SW480 (cell line): ENCODE measurements around the gene WWC2.
A peak's percentile ranks its signal among the peaks of the same experiment; 100 is the strongest.

Source experiments
- DNase-seq: peaks from one replicate; pipeline ENCODE4 v3.0.0-alpha.2; 2016; ENCODE audit warnings: low spot score

Gene WWC2

GRCh38 chr4:183202523-183202922, 103.5 kb downstream of the WWC2 start:
- no peak for DNase-seq

- no peak for DNase-seq
Observed at GRCh38 chr4:183204793-183205192, 105.7 kb downstream of the WWC2 start.

- no peak for DNase-seq
Observed at GRCh38 chr4:183205193-183205592, 106.1 kb downstream of the WWC2 start.

GRCh38 chr4:183205709-183206108, 106.7 kb downstream of the WWC2 start:
- no peak for DNase-seq

DNA sequence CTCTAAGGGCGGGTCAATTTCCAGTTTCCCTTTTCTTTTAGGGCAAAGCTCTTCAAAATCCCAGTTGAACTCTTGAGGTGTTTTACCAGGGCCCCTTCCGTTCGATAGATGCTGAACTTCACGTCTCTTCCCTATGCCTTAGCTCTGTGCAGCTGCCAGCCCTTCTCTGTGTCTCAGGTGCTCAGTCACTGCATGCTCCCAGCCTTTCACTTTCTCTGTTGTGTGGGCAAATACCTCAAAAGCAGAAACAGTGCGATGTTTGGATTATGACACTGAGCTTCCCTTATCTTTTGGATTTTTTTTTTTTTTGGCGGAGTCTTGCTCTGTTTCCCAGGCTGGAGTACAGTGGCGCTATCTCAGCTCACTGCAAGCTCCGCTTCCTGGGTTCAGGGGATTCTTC, 112.5 kb downstream of the WWC2 start:
- DNase-seq = no peak

- DNase-seq = no peak
Observed at GRCh38 chr4:183213996-183214395, 114.9 kb downstream of the WWC2 start.

- no peak for DNase-seq
Observed at GRCh38 chr4:183214912-183215488, 115.9 kb downstream of the WWC2 start.

DNA sequence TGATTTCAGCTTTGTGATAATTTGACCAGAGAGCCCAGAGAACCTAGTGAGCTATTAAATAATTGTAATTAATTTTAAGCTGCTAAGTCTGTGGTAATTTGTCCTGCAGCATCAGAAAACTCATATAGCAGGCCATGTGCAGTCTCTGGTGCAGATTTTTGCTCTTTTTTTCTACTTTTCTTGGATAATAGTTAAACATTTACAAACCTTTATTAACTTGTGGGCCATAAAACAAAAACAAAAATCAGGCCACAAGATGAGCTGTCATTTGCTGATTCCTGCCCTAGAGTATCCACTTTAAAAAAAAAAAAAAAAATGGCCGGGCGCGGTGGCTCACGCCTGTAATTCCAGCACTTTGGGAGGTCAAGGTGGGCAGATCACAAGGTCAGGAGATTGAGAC, 121.2 kb downstream of the WWC2 start:
- DNase-seq = no peak

- no peak for DNase-seq
Observed at GRCh38 chr4:183223053-183223452, 124.0 kb downstream of the WWC2 start.

DNA sequence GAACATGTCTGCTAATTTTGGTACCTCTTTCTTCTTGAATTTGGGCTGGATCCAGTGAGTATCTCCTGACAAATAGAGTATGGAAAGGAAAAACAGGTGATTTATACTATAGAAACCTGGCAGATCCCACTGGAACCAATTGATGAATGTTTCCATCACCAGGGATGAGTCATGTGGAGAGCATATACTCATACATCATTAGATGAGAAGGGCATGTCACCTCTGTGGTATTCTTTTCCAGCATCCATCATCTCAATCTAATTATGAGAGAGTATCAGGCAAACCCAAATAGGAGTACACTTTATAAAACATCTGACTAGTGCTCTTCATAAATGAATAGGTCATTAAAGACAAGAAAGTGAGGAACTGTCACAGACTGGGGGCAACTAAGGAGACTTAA, 130.3 kb downstream of the WWC2 start:
- no peak for DNase-seq

- DNase-seq = no peak
Observed at GRCh38 chr4:183240581-183241321, 141.7 kb downstream of the WWC2 start.

DNA sequence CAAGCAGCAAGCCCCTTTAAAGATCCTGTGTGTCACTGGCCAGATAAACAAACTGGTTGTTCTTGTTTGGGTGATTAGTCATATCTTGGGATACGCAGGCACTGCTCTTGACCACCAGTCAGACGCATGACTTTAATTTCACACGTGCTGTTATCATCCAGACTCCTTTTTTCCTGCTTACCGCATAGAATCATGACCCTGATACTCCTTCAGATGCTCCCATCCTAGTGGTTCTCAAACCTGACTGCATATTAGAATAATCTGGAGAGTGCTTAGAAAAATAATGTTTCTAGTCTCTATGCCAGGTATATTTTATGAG, 142.2 kb downstream of the WWC2 start:
- peak; percentile 19 for DNase-seq

DNA sequence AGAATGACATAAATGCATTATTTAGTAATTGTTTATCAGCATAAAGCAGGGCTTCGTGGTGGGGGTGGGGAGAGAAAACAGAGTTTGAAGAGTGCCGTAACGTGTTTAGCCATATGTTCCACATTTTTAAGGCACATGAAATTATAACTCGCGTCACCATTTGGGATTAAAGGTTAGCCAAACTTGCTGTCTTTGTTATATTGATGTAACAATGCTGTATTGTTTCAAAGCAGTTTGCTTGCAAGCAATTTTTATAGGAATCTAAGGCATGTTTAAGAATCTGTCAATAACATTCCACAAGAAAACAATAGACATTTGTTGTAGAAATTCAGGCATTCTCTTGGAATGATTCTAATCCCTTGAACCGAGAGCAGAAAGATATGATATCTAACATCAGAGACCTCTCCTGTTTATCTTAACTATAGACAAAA, 142.7 kb downstream of the WWC2 start:
- peak; percentile 33 for DNase-seq

GRCh38 chr4:183242291-183242690, 143.2 kb downstream of the WWC2 start:
- no peak for DNase-seq

GRCh38 chr4:183244019-183244418, 145.0 kb downstream of the WWC2 start:
- DNase-seq = no peak

GRCh38 chr4:183244506-183244905, 145.4 kb downstream of the WWC2 start:
- DNase-seq = no peak

DNA sequence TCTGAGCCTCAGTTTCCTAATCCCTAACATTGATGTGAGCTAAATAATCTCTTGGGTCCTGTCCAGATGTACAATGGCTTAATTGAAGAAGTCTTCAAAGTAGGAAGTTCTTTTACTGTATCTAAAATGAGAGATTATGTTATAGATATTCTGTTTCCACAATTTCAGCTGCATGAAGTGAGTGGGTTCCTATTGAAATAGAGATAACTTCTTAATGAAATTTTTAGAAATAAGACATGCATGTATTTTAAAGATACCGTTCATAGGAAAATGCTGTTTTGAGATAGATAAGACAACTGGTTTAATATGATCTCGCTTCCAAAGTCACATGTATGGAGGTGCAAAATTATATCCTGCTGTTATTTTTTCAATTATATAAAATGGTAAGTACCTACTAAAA, 149.1 kb downstream of the WWC2 start:
- no peak for DNase-seq

GRCh38 chr4:183249854-183250253, 150.8 kb downstream of the WWC2 start:
- DNase-seq = peak; percentile 33

DNA sequence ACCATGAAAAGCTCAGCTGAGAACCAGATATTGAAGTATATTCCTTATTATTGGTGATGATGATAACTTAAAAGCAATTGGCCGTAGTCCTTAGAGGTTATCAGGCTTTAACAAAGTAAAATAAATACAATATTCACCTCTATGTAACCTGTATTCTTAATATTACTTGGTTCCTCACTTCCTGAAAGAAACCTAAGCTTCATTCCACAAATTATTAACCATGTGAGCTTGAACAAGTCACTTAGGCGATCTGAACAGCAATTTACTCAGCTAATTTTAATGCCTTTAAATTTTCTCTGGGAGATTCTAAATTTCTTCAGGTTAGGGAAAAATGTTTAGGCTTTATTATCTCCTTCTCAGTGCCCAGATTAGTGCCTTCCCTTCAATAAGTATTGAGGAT, 151.8 kb downstream of the WWC2 start:
- no peak for DNase-seq

- DNase-seq = no peak
Observed at GRCh38 chr4:183252959-183253358, 153.9 kb downstream of the WWC2 start.

DNA sequence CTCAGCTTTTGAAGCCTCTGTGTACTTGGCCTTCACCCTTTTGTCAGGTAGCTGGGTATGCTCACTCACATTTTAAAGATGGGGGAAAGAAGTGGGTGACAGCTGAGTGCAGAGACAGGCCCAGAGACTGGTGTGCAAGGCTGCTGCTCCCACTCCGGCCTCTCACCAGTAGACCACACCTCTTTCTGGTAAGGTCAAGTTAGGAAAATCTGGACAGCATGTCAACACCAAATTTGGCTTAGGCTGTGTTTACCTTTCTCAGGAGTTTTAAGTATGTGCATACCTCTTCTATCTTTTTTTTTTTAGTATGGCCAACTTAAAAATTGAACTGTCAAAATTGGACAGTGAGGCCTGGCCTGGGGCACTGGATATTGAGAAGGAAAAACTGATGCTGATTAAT, 154.4 kb downstream of the WWC2 start:
- DNase-seq = no peak

GRCh38 chr4:183254162-183254561, 155.1 kb downstream of the WWC2 start:
- no peak for DNase-seq

GRCh38 chr4:183255487-183255886, 156.4 kb downstream of the WWC2 start:
- DNase-seq = no peak

- no peak for DNase-seq
Observed at GRCh38 chr4:183256343-183256742, 157.3 kb downstream of the WWC2 start.
